ENCODE measurements around the gene MGLL.

GRCh38 chr3:127665586-127665985 lies 156.7 kb downstream of the MGLL start:
- no peak for TF ChIP-seq CTCF (IDR thresholded peaks at IDR 0.05 in 8 of 11, conservative IDR thresholded peaks at IDR 0.05 in 3 of 11)
- no peak for TF ChIP-seq POLR2A (IDR thresholded peaks at IDR 0.05)
- TF ChIP-seq POLR2AphosphoS5 (IDR thresholded peaks at IDR 0.05): no peak
